ENCODE results near the gene MTCH1. TPM values are rescaled to one million over a fixed set of nuclear protein-coding genes. Genes with fewer than 3 reads are reported as not detected.

Gene MTCH1
- total and polyA plus RNA-seq, 10 of the 15 experiments (the other 5 are each of a cell fraction or from before 2014, with no cell fraction given): 7.2 to 128 (median 85.2) TPM

- peaks cover 7% of the 10 kb centered on the region for H4K20me1 ChIP-seq (ENCODE audit: control insufficient read depth, insufficient read depth)
- RAD21 ChIA-PET (ENCODE audit: unreplicated experiment): interaction anchor here (3.5 kb wide), 1 partner anchor 43 kb away, joined by 38 read pairs; no protein-coding TSS in a partner anchor
- WGBS (ENCODE audit: insufficient coverage, insufficient replicate concordance, low lambda C conversion rate, missing lambda C conversion rate): 89% methylated on average over 7 of the region's 7 CpGs
These were observed 10.6 kb downstream of the MTCH1 start for GRCh38 chr6:36975231-36976006.

DNA sequence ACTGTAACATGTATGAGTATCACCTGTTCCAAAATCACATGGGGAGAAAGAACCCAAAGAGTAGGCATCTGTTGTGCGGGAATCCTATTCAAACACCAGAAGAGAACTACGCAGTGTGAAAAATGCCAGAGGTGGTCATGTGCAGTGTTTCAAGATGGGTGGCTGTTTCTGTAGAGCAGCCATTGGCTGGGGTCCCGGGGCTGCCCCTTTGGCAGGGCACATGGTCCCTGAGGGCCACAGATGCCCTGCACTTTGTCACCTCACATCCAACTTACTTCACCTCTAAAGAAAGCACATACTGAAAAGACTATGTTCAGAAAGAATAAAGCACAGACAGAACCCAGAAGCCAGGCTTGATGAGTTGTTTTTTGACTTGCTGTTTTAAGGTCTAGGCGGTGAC, 12.3 kb downstream of the MTCH1 start:
- Histone ChIP-seq H3K4me1 (ENCODE audit: control insufficient read depth, insufficient read depth, low read length) (no peaks in the 10 kb centered on the region), H3K36me3 (ENCODE audit: control insufficient read depth in 2 of 2, insufficient read depth in 2 of 2, low read length in 1 of 2) (peaks cover 49 to 65% of the 10 kb centered on the region in 2 experiments), H3K4me2 (ENCODE audit: control insufficient read depth, insufficient read depth) (no peak overlapping the region), H3K27me3 (replicated peaks in 1 of 2; ENCODE audit: control insufficient read depth in 2 of 2, insufficient read depth in 2 of 2, low read length in 1 of 2) (no peaks in the 10 kb centered on the region), H3K27ac (ENCODE audit: control insufficient read depth, insufficient read depth) (no peak overlapping the region), H4K20me1 (ENCODE audit: control insufficient read depth, insufficient read depth) (no peaks in the 10 kb centered on the region), H3K9ac (ENCODE audit: control insufficient read depth, insufficient read depth, low read length) (no peak overlapping the region), H3K79me2 (ENCODE audit: control insufficient read depth, insufficient read depth, low read length) (no peaks in the 10 kb centered on the region), H2AFZ (ENCODE audit: control insufficient read depth, low read depth, low read length) (no peak overlapping the region), H3K9me3 (replicated peaks; ENCODE audit: control insufficient read depth, insufficient read depth, low read length) (no peaks in the 10 kb centered on the region), H3K4me3 (no peak overlapping the region)
- no peak for ATAC-seq
- ChIA-PET SMC1A (ENCODE audit: uncharacterized antibody, unreplicated experiment) (no interaction called here), CTCF (interaction anchor here (0.6 to 1.8 kb wide), 2 partner anchors 44 to 396 kb away, joined by 3 to 4 read pairs; no protein-coding TSS in a partner anchor), RAD21 (ENCODE audit: unreplicated experiment) (interaction anchor here (0.9 kb wide), 1 partner anchor 44 kb away, joined by 4 read pairs; no protein-coding TSS in a partner anchor), POLR2A (no interaction called here)
- WGBS (ENCODE audit: insufficient coverage, insufficient replicate concordance, low lambda C conversion rate, missing lambda C conversion rate): over 99% methylated on average over 4 of the region's 4 CpGs
- DNase-seq (ENCODE audit: low read depth, low spot score): no peak
- FAIRE-seq: no peak
- in situ Hi-C loops (cut with MboI) (no loop called here), intact Hi-C loops (cut with micrococcal nuclease; ENCODE audit: unreplicated experiment) (no loop called here)
- no TSS peak for BruUV-seq (replicated peaks)
- TF ChIP-seq NFIC (IDR thresholded peaks at IDR 0.05; ENCODE audit: low read depth, low read length) (no peak), ZNF24 (IDR thresholded peaks at IDR 0.05) (no peak), GABPA (IDR thresholded peaks at IDR 0.05; ENCODE audit: low read depth) (no peak), ATF2 (IDR thresholded peaks at IDR 0.05; ENCODE audit: low read length) (no peak), PKNOX1 (IDR thresholded peaks at IDR 0.05) (no peak), YY1 (IDR thresholded peaks at IDR 0.05; ENCODE audit: low read depth, low read length) (no peak), BRCA1 (IDR thresholded peaks at IDR 0.05; ENCODE audit: low read depth, low read length) (no peak)
- TF ChIP-seq, protein P1, sequence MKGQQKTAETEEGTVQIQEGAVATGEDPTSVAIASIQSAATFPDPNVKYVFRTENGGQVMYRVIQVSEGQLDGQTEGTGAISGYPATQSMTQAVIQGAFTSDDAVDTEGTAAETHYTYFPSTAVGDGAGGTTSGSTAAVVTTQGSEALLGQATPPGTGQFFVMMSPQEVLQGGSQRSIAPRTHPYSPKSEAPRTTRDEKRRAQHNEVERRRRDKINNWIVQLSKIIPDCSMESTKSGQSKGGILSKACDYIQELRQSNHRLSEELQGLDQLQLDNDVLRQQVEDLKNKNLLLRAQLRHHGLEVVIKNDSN (IDR thresholded peaks at IDR 0.05; ENCODE audit: borderline replicate concordance, extremely low read length, insufficient read depth, low read depth, low read length): no peak

More at GRCh38 chr6:36975231-36976006, 10.6 kb downstream of the MTCH1 start:
- Histone ChIP-seq H3K27me3 (replicated peaks in 1 of 2; ENCODE audit: control insufficient read depth in 2 of 2, insufficient read depth in 2 of 2, low read length in 1 of 2) (no peaks in the 10 kb centered on the region), H3K4me3 (no peak overlapping the region), H3K27ac (ENCODE audit: control insufficient read depth, insufficient read depth) (no peak overlapping the region), H3K4me2 (ENCODE audit: control insufficient read depth, insufficient read depth) (no peak overlapping the region), H3K9ac (ENCODE audit: control insufficient read depth, insufficient read depth, low read length) (no peak overlapping the region), H3K9me3 (replicated peaks; ENCODE audit: control insufficient read depth, insufficient read depth, low read length) (no peaks in the 10 kb centered on the region), H3K79me2 (ENCODE audit: control insufficient read depth, insufficient read depth, low read length) (peaks cover 10% of the 10 kb centered on the region), H2AFZ (ENCODE audit: control insufficient read depth, low read depth, low read length) (no peak overlapping the region), H3K4me1 (ENCODE audit: control insufficient read depth, insufficient read depth, low read length) (no peaks in the 10 kb centered on the region), H3K36me3 (ENCODE audit: control insufficient read depth in 2 of 2, insufficient read depth in 2 of 2, low read length in 1 of 2) (peaks cover 43 to 53% of the 10 kb centered on the region in 2 experiments)
- DNase-seq (ENCODE audit: low read depth, low spot score) (no peak), FAIRE-seq (no peak), ATAC-seq (no peak)
- TF ChIP-seq, protein P2, sequence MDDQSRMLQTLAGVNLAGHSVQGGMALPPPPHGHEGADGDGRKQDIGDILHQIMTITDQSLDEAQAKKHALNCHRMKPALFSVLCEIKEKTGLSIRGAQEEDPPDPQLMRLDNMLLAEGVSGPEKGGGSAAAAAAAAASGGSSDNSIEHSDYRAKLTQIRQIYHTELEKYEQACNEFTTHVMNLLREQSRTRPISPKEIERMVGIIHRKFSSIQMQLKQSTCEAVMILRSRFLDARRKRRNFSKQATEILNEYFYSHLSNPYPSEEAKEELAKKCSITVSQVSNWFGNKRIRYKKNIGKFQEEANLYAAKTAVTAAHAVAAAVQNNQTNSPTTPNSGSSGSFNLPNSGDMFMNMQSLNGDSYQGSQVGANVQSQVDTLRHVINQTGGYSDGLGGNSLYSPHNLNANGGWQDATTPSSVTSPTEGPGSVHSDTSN (IDR thresholded peaks at IDR 0.05; ENCODE audit: insufficient replicate concordance, low read depth, low read length): no peak
- TF ChIP-seq POLR2A (IDR thresholded peaks at IDR 0.05; ENCODE audit: low read depth, low read length) (peak; percentile 30; the same call in 1 of the 2 replicates), BMI1 (IDR thresholded peaks at IDR 0.05; ENCODE audit: borderline replicate concordance) (no peak), ZNF24 (IDR thresholded peaks at IDR 0.05) (no peak), ZBED1 (IDR thresholded peaks at IDR 0.05; ENCODE audit: borderline replicate concordance) (no peak)
- ChIA-PET SMC1A (ENCODE audit: uncharacterized antibody, unreplicated experiment) (interaction anchor here (7.3 kb wide), 1 partner anchor 43 kb away, joined by 60 read pairs; no protein-coding TSS in a partner anchor), CTCF (interaction anchor here (1.2 to 4.9 kb wide), 3 partner anchors 32 to 90 kb away, joined by 3 to 84 read pairs (median 5); partner anchors contain the start of gene C6orf89), POLR2A (interaction anchor here (0.8 kb wide), 1 partner anchor 9 kb away, joined by 3 read pairs; no protein-coding TSS in a partner anchor)
- intact Hi-C loops (cut with micrococcal nuclease; ENCODE audit: unreplicated experiment) (no loop called here), in situ Hi-C loops (cut with MboI) (no loop called here)
- BruUV-seq (replicated peaks): no TSS peak
